HEK293 (cell line): ENCODE measurements around the gene TLR9.

Source experiments
- CTCF ChIA-PET: fragments of 350-600 bp; formaldehyde crosslinking; extraction: SDS; loops from one replicate; lab custom pipeline; 2021; ENCODE audit warnings: antibody characterized with exemption; lab: Yijun Ruan, JAX
- POLR2A ChIA-PET: fragments of 300-600 bp; formaldehyde crosslinking; extraction: SDS; loops from one replicate; lab custom pipeline; 2020; ENCODE audit warnings: antibody characterized with exemption, inconsistent platforms; lab: Yijun Ruan, JAX
- H3K27ac ChIP-seq: fragments of 200-500 bp; sonication (Bioruptor generic); 2 replicates; pipeline ENCODE4 v1.5.1; 2014; ENCODE audit warnings: low read depth, low read length, control low read depth, inconsistent platforms; ENCODE audit errors: extremely low read depth
- H3K36me3 ChIP-seq, 2 experiments: fragments of 200-500 bp in 1 of 2; sonication (Bioruptor generic) in 1 of 2; 1 replicate in 1 of 2; 2 replicates in 1 of 2; pipeline ENCODE4 v1.5.1; 2014 to 2017; ENCODE audit warnings: inconsistent platforms in 2 of 2, low read length in 2 of 2; ENCODE audit not compliant: control insufficient read depth in 2 of 2, insufficient read depth in 1 of 2
- H3K4me1 ChIP-seq: fragments of 200-500 bp; sonication (Bioruptor generic); 2 replicates; pipeline ENCODE4 v1.5.1; 2014; ENCODE audit warnings: mild to moderate bottlenecking, low read length, inconsistent platforms; ENCODE audit not compliant: control insufficient read depth, insufficient read depth
- H3K4me3 ChIP-seq: 2 replicates; pipeline ENCODE4 v1.5.1; 2011; ENCODE audit warnings: low read depth, mild to moderate bottlenecking, control low read depth, low read length, moderate library complexity
- H3K9me3 ChIP-seq: fragments of 200-500 bp; sonication (Bioruptor generic); 2 replicates; pipeline ENCODE4 v1.5.1; 2014; ENCODE audit warnings: low read depth, low read length, inconsistent platforms; ENCODE audit not compliant: control insufficient read depth, insufficient read depth
- GLIS1 ChIP-seq: fragments of 450-650 bp; formaldehyde crosslinking; IDR thresholded peaks from 2 replicates; pipeline ENCODE4 v1.5.1; 2016; ENCODE audit warnings: missing biosample characterization, missing genetic modification characterization
- HOXC10 ChIP-seq: sonication (generic); formaldehyde crosslinking; IDR thresholded peaks from 2 replicates; pipeline ENCODE4 v1.8.1; 2023; ENCODE audit warnings: mild to moderate bottlenecking, missing genetic modification reagents
- KLF7 ChIP-seq: fragments of 450-650 bp; formaldehyde crosslinking; IDR thresholded peaks from 2 replicates; pipeline ENCODE4 v1.5.1; 2016; ENCODE audit warnings: missing biosample characterization, missing genetic modification characterization, borderline replicate concordance
- KLF9 ChIP-seq: fragments of 450-650 bp; formaldehyde crosslinking; IDR thresholded peaks from 2 replicates; pipeline ENCODE4 v1.5.1; 2016; ENCODE audit warnings: missing biosample characterization, missing genetic modification characterization, low read depth
- SCRT1 ChIP-seq: fragments of 450-650 bp; formaldehyde crosslinking; IDR thresholded peaks from 2 replicates; pipeline ENCODE4 v1.5.1; 2016; ENCODE audit warnings: missing biosample characterization, missing genetic modification characterization, borderline replicate concordance
- SCRT2 ChIP-seq: fragments of 450-650 bp; formaldehyde crosslinking; IDR thresholded peaks from 2 replicates; pipeline ENCODE4 v1.5.1; 2016; ENCODE audit warnings: missing biosample characterization, missing genetic modification characterization
- YY2 ChIP-seq: fragments of 450-650 bp; formaldehyde crosslinking; IDR thresholded peaks from 2 replicates; pipeline ENCODE4 v1.5.1; 2016; ENCODE audit warnings: missing biosample characterization, missing genetic modification characterization
- ZBTB17 ChIP-seq: fragments of 450-650 bp; formaldehyde crosslinking; IDR thresholded peaks from 2 replicates; pipeline ENCODE4 v1.5.1; 2016; ENCODE audit warnings: missing biosample characterization, missing genetic modification characterization
- ZIC2 ChIP-seq: fragments of 450-650 bp; formaldehyde crosslinking; IDR thresholded peaks from 2 replicates; pipeline ENCODE4 v1.5.1; 2016; ENCODE audit warnings: missing biosample characterization, missing genetic modification characterization
- ZNF133 ChIP-seq: fragments of 450-650 bp; formaldehyde crosslinking; IDR thresholded peaks from 2 replicates; pipeline ENCODE4 v1.5.1; 2016; ENCODE audit warnings: missing biosample characterization, missing genetic modification characterization
- ZNF274 ChIP-seq, 2 experiments: fragments of 200-500 bp in 1 of 2; fragments of 450-650 bp in 1 of 2; sonication (Bioruptor generic) in 1 of 2; formaldehyde crosslinking in 1 of 2; IDR thresholded peaks; 2 replicates each; pipeline versions ENCODE4 v1.5.1 to v1.6.1; 2014 to 2016; ENCODE audit warnings: borderline replicate concordance in 1 of 2, inconsistent platforms in 1 of 2, low read length in 1 of 2, missing biosample characterization in 1 of 2, missing genetic modification characterization in 1 of 2
- ZNF37A ChIP-seq: fragments of 450-650 bp; IDR thresholded peaks from 2 replicates; pipeline ENCODE4 v1.5.1; 2018; ENCODE audit warnings: missing biosample characterization, missing genetic modification characterization
- ZNF600 ChIP-seq: fragments of 450-650 bp; formaldehyde crosslinking; IDR thresholded peaks from 2 replicates; pipeline ENCODE4 v1.5.1; 2016; ENCODE audit warnings: missing biosample characterization, missing genetic modification characterization
- ZNF629 ChIP-seq: fragments of 450-650 bp; formaldehyde crosslinking; IDR thresholded peaks from 2 replicates; pipeline ENCODE4 v1.5.1; 2017; ENCODE audit warnings: missing biosample characterization, missing genetic modification characterization
- ZNF654 ChIP-seq: fragments of 450-650 bp; formaldehyde crosslinking; IDR thresholded peaks from 2 replicates; pipeline ENCODE4 v1.5.1; 2016; ENCODE audit warnings: low read depth, missing biosample characterization, missing genetic modification characterization
- TF ChIP-seq, protein P1 (sequence below): fragments of 450-650 bp; formaldehyde crosslinking; IDR thresholded peaks from 2 replicates; pipeline ENCODE4 v1.5.1; 2016; ENCODE audit warnings: missing biosample characterization, missing genetic modification characterization
- TF ChIP-seq, protein P2 (sequence below): fragments of 450-650 bp; formaldehyde crosslinking; IDR thresholded peaks from 2 replicates; pipeline ENCODE4 v1.5.1; 2016; ENCODE audit warnings: missing biosample characterization, missing genetic modification characterization
- TF ChIP-seq, protein P3 (sequence below): fragments of 450-650 bp; formaldehyde crosslinking; IDR thresholded peaks from 2 replicates; pipeline ENCODE4; 2016; ENCODE audit warnings: missing biosample characterization, missing genetic modification characterization
- TF ChIP-seq, protein P4 (sequence below): fragments of 450-650 bp; formaldehyde crosslinking; IDR thresholded peaks from 2 replicates; pipeline ENCODE4 v1.5.1; 2016; ENCODE audit warnings: missing biosample characterization, missing genetic modification characterization
- TF ChIP-seq, protein P5 (sequence below): fragments of 450-650 bp; formaldehyde crosslinking; IDR thresholded peaks from 2 replicates; pipeline ENCODE4 v1.5.1; 2016; ENCODE audit warnings: missing biosample characterization, missing genetic modification characterization
- TF ChIP-seq, protein P6 (sequence below): fragments of 450-650 bp; formaldehyde crosslinking; optimal IDR thresholded peaks from 2 replicates; pipeline ENCODE3; 2016; ENCODE audit warnings: missing biosample characterization, mild to moderate bottlenecking, missing genetic modification characterization
- TF ChIP-seq, protein P7 (sequence below): fragments of 450-650 bp; formaldehyde crosslinking; IDR thresholded peaks from 2 replicates; pipeline ENCODE4 v1.5.1; 2016; ENCODE audit warnings: missing biosample characterization, missing genetic modification characterization
- TF ChIP-seq, protein P8 (sequence below): fragments of 450-650 bp; formaldehyde crosslinking; IDR thresholded peaks from 2 replicates; pipeline ENCODE4 v1.5.1; 2016; ENCODE audit warnings: missing biosample characterization, missing genetic modification characterization

Gene TLR9

DNA sequence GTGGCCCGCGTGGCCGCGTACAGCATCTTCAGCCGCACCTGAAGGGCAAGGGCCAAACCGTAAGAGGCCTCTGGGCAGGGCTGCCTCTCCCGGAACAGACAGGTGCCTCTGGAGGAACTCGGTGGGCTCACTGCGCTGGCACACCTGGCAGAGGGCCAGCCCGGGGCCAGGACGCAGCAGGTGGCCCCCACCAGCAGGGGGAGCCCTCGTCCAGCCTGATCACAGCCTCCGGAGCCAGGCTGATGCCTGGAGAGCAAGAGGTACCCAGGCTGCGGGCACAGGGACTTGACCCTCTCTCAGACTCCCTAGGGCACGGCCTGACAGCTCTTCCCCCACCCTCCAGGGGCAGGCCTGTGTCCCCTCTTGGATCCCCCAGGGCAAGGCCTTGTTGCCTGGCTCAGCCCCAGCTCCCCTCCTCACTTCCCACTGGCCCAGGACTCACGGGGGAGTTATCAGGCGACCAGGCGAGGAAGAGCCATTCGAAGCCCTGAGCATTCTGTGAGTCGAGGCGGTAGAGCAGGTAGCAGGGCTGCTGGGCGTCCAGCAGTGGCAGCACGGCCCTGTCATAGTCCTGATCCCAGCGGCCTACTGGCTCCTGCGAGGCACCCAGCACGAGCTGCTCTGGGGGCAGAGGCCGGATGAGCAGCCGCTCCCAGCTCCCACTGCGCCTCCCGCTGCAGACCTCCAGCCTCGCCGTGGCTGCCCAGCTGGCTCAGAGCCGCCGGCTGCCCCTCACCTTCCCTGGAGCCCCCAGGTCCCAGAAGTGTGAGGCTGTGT, 6.2 kb upstream of the TLR9 start:
- no peak overlapping the region for H3K27ac ChIP-seq
- H3K36me3 ChIP-seq = peaks cover 0 to 44% of the 10 kb centered on the region in 2 experiments; a peak in 1 of 3 replicates
- H3K4me1 ChIP-seq = no peaks in the 10 kb centered on the region
- H3K9me3 ChIP-seq = no peaks in the 10 kb centered on the region
- no peak overlapping the region for H3K4me3 ChIP-seq
- ChIA-PET POLR2A (interaction anchor here (1.0 kb wide), 1 partner anchor 10 kb away, joined by 3 read pairs; no protein-coding TSS in a partner anchor), CTCF (interaction anchor here (0.7 to 3.4 kb wide), 27 partner anchors 9 to 307 kb away, joined by 3 to 44 read pairs (median 3); partner anchors contain the start of genes GLYCTK and WDR82)
- TF ChIP-seq SCRT1 (tag by site-specific recombination) (peak; percentile 85; the same call in 1 of the 2 replicates), KLF7 (tag by site-specific recombination) (no peak), ZNF629 (tag by site-specific recombination) (no peak), SCRT2 (tag by site-specific recombination) (peak; percentile 62; the same call in 1 of the 2 replicates), ZBTB17 (peak; percentile 50; the same call in 1 of the 2 replicates), ZIC2 (tag by site-specific recombination) (peak; percentile 52; the same call in 1 of the 2 replicates), GLIS1 (tag by site-specific recombination) (no peak), KLF9 (no peak), ZNF274 (IDR thresholded peaks at IDR 0.05; ENCODE audit: low read length) (no peak), ZNF274 (tag by site-specific recombination; IDR thresholded peaks at IDR 0.05; ENCODE audit: borderline replicate concordance) (no peak), ZNF133 (tag by site-specific recombination) (no peak), ZNF654 (peak; percentile 48), HOXC10 (CRISPR knock-in tag) (no peak), ZNF37A (tag by site-specific recombination) (no peak), ZNF600 (tag by site-specific recombination) (no peak), YY2 (tag by site-specific recombination) (no peak)
- TF ChIP-seq, protein P1, sequence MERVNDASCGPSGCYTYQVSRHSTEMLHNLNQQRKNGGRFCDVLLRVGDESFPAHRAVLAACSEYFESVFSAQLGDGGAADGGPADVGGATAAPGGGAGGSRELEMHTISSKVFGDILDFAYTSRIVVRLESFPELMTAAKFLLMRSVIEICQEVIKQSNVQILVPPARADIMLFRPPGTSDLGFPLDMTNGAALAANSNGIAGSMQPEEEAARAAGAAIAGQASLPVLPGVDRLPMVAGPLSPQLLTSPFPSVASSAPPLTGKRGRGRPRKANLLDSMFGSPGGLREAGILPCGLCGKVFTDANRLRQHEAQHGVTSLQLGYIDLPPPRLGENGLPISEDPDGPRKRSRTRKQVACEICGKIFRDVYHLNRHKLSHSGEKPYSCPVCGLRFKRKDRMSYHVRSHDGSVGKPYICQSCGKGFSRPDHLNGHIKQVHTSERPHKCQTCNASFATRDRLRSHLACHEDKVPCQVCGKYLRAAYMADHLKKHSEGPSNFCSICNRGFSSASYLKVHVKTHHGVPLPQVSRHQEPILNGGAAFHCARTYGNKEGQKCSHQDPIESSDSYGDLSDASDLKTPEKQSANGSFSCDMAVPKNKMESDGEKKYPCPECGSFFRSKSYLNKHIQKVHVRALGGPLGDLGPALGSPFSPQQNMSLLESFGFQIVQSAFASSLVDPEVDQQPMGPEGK (tag by site-specific recombination) = 0 out of 2 replicates have a peak, but pooled peaks have one; percentile 30
- TF ChIP-seq, protein P2, sequence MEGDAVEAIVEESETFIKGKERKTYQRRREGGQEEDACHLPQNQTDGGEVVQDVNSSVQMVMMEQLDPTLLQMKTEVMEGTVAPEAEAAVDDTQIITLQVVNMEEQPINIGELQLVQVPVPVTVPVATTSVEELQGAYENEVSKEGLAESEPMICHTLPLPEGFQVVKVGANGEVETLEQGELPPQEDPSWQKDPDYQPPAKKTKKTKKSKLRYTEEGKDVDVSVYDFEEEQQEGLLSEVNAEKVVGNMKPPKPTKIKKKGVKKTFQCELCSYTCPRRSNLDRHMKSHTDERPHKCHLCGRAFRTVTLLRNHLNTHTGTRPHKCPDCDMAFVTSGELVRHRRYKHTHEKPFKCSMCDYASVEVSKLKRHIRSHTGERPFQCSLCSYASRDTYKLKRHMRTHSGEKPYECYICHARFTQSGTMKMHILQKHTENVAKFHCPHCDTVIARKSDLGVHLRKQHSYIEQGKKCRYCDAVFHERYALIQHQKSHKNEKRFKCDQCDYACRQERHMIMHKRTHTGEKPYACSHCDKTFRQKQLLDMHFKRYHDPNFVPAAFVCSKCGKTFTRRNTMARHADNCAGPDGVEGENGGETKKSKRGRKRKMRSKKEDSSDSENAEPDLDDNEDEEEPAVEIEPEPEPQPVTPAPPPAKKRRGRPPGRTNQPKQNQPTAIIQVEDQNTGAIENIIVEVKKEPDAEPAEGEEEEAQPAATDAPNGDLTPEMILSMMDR (tag by site-specific recombination) = peak; percentile 87
- TF ChIP-seq, protein P3, sequence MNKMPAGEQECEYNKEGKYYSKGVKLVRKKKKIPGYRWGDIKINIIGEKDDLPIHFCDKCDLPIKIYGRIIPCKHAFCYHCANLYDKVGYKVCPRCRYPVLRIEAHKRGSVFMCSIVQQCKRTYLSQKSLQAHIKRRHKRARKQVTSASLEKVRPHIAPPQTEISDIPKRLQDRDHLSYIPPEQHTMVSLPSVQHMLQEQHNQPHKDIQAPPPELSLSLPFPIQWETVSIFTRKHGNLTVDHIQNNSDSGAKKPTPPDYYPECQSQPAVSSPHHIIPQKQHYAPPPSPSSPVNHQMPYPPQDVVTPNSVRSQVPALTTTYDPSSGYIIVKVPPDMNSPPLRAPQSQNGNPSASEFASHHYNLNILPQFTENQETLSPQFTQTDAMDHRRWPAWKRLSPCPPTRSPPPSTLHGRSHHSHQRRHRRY (tag by site-specific recombination) = no peak
- TF ChIP-seq, protein P4, sequence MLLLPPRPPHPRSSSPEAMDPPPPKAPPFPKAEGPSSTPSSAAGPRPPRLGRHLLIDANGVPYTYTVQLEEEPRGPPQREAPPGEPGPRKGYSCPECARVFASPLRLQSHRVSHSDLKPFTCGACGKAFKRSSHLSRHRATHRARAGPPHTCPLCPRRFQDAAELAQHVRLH (tag by site-specific recombination) = no peak
- TF ChIP-seq, protein P5, sequence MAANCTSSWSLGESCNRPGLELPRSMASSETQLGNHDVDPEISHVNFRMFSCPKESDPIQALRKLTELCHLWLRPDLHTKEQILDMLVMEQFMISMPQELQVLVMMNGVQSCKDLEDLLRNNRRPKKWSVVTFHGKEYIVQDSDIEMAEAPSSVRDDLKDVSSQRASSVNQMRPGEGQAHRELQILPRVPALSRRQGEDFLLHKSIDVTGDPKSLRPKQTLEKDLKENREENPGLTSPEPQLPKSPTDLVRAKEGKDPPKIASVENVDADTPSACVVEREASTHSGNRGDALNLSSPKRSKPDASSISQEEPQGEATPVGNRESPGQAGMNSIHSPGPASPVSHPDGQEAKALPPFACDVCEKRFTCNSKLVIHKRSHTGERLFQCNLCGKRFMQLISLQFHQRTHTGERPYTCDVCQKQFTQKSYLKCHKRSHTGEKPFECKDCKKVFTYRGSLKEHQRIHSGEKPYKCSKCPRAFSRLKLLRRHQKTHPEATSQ = no peak
- TF ChIP-seq, protein P6, sequence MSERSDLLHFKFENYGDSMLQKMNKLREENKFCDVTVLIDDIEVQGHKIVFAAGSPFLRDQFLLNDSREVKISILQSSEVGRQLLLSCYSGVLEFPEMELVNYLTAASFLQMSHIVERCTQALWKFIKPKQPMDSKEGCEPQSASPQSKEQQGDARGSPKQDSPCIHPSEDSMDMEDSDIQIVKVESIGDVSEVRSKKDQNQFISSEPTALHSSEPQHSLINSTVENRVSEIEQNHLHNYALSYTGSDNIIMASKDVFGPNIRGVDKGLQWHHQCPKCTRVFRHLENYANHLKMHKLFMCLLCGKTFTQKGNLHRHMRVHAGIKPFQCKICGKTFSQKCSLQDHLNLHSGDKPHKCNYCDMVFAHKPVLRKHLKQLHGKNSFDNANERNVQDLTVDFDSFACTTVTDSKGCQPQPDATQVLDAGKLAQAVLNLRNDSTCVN (tag by site-specific recombination) = no peak
- TF ChIP-seq, protein P7, sequence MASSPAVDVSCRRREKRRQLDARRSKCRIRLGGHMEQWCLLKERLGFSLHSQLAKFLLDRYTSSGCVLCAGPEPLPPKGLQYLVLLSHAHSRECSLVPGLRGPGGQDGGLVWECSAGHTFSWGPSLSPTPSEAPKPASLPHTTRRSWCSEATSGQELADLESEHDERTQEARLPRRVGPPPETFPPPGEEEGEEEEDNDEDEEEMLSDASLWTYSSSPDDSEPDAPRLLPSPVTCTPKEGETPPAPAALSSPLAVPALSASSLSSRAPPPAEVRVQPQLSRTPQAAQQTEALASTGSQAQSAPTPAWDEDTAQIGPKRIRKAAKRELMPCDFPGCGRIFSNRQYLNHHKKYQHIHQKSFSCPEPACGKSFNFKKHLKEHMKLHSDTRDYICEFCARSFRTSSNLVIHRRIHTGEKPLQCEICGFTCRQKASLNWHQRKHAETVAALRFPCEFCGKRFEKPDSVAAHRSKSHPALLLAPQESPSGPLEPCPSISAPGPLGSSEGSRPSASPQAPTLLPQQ (tag by site-specific recombination) = 0 out of 2 replicates have a peak, but pooled peaks have one; percentile 14
- TF ChIP-seq, protein P8, sequence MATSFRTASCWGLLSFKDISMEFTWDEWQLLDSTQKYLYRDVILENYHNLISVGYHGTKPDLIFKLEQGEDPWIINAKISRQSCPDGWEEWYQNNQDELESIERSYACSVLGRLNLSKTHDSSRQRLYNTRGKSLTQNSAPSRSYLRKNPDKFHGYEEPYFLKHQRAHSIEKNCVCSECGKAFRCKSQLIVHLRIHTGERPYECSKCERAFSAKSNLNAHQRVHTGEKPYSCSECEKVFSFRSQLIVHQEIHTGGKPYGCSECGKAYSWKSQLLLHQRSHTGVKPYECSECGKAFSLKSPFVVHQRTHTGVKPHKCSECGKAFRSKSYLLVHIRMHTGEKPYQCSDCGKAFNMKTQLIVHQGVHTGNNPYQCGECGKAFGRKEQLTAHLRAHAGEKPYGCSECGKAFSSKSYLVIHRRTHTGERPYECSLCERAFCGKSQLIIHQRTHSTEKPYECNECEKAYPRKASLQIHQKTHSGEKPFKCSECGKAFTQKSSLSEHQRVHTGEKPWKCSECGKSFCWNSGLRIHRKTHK (tag by site-specific recombination) = no peak
